Left lung (tissue), 10 donors: ENCODE data around the gene PTPRM. TPM values are rescaled to one million over a fixed set of nuclear protein-coding genes. Genes with fewer than 3 reads are reported as not detected.

Experiments used
- ATAC-seq: fragments of 200-7000 bp; cut with Tn5 transposase; one replicate; pipeline ENCODE4 v1.9.1; 2020; ENCODE audit warnings: moderate library complexity
- DNase-seq, 4 donors: peaks; one replicate each; pipeline ENCODE4 v3.0.0-alpha.2; 2013 to 2020
- H3K27ac ChIP-seq, 2 donors: fragments of 200-600 bp; sonication (generic) in 1 of 2; one replicate each; pipeline versions ENCODE4 v1.5.0 to v1.8.0; 2020 to 2021
- H3K27me3 ChIP-seq, 2 donors: fragments of 200-600 bp; sonication (generic) in 1 of 2; one replicate each; pipeline versions ENCODE4 v1.5.0 to v1.8.0; 2020 to 2021
- H3K36me3 ChIP-seq, 2 donors: fragments of 200-600 bp; sonication (generic) in 1 of 2; one replicate each; pipeline versions ENCODE4 v1.5.0 to v1.8.0; 2020 to 2021
- H3K4me1 ChIP-seq, 2 donors: fragments of 200-600 bp; one replicate each; pipeline ENCODE4 v1.8.0; 2021
- H3K4me3 ChIP-seq, 2 donors: fragments of 200-600 bp; sonication (generic) in 1 of 2; one replicate each; pipeline versions ENCODE4 v1.5.0 to v1.8.0; 2020 to 2021; ENCODE audit warnings: mild to moderate bottlenecking in 1 of 2
- H3K9me3 ChIP-seq, 2 donors: fragments of 200-600 bp; sonication (generic) in 1 of 2; one replicate each; pipeline versions ENCODE4 v1.5.0 to v1.8.0; 2020 to 2021
- intact Hi-C, 2 donors: fragments of 100-400 bp; cut with DNase I; formaldehyde crosslinking; loops; one replicate each; pipeline versions ENCODE4 v1.11.2 to v1.14.2; 2022
- polyA plus RNA-seq, 6 donors: library from polyadenylated mRNA; unstranded; fragments of 120-200 nt; gene quantifications; one replicate each; pipeline ENCODE4 v1.2.1, GENCODE V29; 2013; ENCODE audit not compliant: insufficient read length in 6 of 6
- total RNA-seq, 2 donors: library from RNA; stranded (reverse); fragmentation: NEBNext Ultra II Directional; extraction: Animal tissue kit (Norgen Biotek cat#: 25700); gene quantifications; one replicate each; pipeline ENCODE4 v1.2.1, GENCODE V29; 2021
- TF ChIP-seq, protein P1 (sequence below), 2 donors: fragments of 200-600 bp; sonication (generic) in 1 of 2; IDR thresholded peaks; one replicate each; pipeline versions ENCODE4 v1.5.0 to v1.8.0; 2021; ENCODE audit warnings: antibody characterized with exemption in 2 of 2
- donor health status: DM: no; HTN: yes; CAD: no.
- donor health status: DM: no; HTN: no; CAD: no.

Gene PTPRM
- total and polyA plus RNA-seq, 8 donors: 76.4 to 99.6 (median 90.1) TPM

DNA sequence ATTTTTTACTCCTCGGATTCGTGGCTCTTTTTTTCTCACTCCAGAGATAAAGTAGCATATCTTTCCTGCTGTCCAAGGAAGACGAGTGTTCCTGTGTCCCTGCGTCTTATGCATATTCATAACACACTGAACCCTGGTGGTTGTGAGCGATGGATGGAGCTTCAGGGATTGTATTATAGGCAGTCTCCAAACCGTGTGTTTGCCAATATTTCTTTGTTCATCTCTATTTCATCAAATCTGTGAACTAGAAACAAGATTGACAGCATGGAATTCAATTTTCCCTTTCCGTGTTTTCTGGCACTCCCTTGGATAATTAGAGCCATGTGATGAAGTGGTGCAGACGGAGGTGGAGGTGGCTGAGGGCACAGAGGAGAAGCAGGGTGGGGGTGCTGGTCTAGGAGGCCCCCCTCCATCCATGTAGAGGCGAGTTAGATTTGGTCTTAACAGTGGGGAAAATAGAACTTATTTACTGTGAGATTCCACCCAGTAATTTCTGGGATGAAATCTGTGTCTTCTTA is 240.9 kb downstream of the PTPRM start:
- intact Hi-C loops: no loop called here
- no peak for ATAC-seq
- Histone ChIP-seq H3K4me1 (no peaks in the 10 kb centered on the region), H3K27me3 (no peaks in the 10 kb centered on the region), H3K4me3 (no peak overlapping the region), H3K36me3 (no peaks in the 10 kb centered on the region), H3K27ac (no peak overlapping the region), H3K9me3 (no peaks in the 10 kb centered on the region)
- no peak for DNase-seq
- TF ChIP-seq, protein P1, sequence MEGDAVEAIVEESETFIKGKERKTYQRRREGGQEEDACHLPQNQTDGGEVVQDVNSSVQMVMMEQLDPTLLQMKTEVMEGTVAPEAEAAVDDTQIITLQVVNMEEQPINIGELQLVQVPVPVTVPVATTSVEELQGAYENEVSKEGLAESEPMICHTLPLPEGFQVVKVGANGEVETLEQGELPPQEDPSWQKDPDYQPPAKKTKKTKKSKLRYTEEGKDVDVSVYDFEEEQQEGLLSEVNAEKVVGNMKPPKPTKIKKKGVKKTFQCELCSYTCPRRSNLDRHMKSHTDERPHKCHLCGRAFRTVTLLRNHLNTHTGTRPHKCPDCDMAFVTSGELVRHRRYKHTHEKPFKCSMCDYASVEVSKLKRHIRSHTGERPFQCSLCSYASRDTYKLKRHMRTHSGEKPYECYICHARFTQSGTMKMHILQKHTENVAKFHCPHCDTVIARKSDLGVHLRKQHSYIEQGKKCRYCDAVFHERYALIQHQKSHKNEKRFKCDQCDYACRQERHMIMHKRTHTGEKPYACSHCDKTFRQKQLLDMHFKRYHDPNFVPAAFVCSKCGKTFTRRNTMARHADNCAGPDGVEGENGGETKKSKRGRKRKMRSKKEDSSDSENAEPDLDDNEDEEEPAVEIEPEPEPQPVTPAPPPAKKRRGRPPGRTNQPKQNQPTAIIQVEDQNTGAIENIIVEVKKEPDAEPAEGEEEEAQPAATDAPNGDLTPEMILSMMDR (IDR thresholded peaks at IDR 0.05): no peak

DNA sequence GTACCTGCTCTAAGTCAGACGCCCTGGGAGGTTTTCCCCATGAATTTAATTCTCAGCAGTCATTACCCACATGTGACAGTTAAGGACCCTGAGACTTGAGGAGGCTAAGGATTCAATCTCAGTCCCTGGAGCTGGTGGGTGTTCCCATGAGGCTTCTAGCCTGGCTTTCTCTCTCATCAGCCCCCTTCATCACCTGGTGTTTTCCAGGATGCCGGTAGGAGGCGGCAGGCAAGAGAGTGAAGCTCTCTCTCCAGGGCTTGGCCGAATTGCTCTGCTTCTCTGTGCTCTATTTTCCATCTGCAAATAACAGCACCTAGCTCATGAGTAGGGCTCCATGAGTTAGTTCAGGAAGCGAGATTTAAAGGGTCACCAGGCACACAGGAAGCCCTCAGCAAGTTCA is 241.9 kb downstream of the PTPRM start:
- no peak for ATAC-seq

DNA sequence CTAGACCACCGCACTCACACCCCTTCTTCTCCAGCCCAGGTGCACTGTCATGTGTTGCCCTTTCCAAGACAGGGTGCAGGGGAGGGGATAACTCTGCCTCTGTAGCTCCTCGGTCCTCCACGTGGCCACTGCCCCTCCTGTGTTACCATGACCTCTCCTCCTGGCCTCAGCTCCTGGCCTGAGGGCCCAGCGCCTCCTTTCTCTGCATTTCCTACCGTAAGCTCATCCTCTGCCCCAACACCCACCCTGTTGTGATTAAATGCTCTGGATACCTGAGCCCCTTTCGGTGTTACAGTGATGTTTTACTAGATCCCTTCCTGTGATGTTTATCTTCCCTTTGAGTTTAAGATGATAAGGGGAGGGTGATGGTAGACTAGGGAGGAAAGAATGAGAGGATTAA is 242.3 kb downstream of the PTPRM start:
- H3K9me3 ChIP-seq: peaks cover 0 to 6% of the 10 kb centered on the region in 2 donors
- no peaks in the 10 kb centered on the region for H3K27me3 ChIP-seq
- DNase-seq: no peak
- TF ChIP-seq, protein P1 (IDR thresholded peaks at IDR 0.05): no peak
- no peak overlapping the region for H3K4me3 ChIP-seq
- intact Hi-C loops: no loop called here
- ATAC-seq: no peak
- H3K27ac ChIP-seq: no peak overlapping the region
- H3K4me1 ChIP-seq: no peaks in the 10 kb centered on the region
- no peaks in the 10 kb centered on the region for H3K36me3 ChIP-seq

More for the DNA sequence above, 241.9 kb downstream of the PTPRM start:
- intact Hi-C loops: no loop called here
- Histone ChIP-seq H3K4me1 (no peaks in the 10 kb centered on the region), H3K27me3 (no peaks in the 10 kb centered on the region), H3K36me3 (no peaks in the 10 kb centered on the region), H3K27ac (no peak overlapping the region), H3K4me3 (no peak overlapping the region), H3K9me3 (peaks cover 0 to 2% of the 10 kb centered on the region in 2 donors)
- TF ChIP-seq, protein P1 (IDR thresholded peaks at IDR 0.05): no peak
- no peak for DNase-seq

DNA sequence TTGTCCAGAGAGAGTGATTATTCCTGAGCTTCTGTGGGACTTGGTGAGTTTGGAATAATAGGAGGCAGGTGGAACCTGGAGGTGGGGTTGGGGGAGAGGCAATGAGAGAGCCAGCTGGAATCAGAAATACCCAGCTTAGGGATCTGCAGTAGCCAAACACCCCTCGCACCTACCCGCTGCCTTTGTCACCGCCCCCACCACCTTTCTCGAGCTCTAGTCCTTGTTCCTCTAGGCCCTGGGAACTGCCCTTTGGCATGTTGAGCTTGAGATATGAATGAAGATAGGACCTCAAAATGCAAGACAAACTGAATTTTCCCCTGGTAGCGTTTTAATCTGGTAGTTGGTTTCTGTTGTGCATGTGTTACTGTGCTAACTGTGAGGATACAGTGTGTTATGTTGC is 242.9 kb downstream of the PTPRM start:
- Histone ChIP-seq H3K27me3 (no peaks in the 10 kb centered on the region), H3K4me1 (no peaks in the 10 kb centered on the region), H3K4me3 (no peak overlapping the region), H3K27ac (no peak overlapping the region), H3K36me3 (no peaks in the 10 kb centered on the region), H3K9me3 (peaks cover 0 to 12% of the 10 kb centered on the region in 2 donors)
- no peak for ATAC-seq
- no peak for DNase-seq
- TF ChIP-seq, protein P1 (IDR thresholded peaks at IDR 0.05): no peak
- intact Hi-C loops: no loop called here

DNA sequence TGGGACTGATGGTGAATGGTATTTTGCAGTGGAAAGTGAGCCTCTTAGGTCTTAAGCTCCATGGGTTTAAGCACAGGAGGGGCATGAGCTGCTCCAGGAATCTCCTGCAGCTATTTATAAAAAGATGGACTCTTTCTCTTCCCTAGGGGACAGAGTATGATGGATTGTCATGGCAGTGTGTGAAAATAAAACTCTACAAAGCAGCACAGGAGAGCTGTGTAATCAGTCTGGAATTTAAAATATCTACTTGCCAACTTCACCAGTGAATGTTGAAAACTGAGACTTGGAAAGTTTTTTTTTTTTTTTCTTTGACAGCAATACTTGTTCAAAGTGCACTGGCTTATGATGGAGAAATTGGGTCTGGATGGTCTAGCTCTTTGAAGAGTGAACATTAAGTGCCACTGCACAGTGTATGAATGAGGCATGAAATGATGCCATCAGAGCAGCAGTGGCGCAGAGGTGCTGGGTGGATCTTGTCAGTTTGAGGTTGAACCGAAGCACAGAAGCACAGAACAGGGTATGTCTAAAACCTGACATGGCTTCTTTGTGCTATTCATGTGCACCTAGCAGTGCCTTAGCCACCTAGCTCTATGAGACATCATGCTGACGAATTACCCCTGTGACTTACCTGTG is 245.4 kb downstream of the PTPRM start:
- TF ChIP-seq, protein P1 (IDR thresholded peaks at IDR 0.05): no peak
- Histone ChIP-seq H3K4me3 (no peak overlapping the region), H3K27ac (no peak overlapping the region)

More for the DNA sequence above, 245.4 kb downstream of the PTPRM start:
- Histone ChIP-seq H3K27me3 (no peaks in the 10 kb centered on the region), H3K4me1 (no peaks in the 10 kb centered on the region), H3K9me3 (peaks cover 0 to 18% of the 10 kb centered on the region in 2 donors), H3K36me3 (no peaks in the 10 kb centered on the region)
- intact Hi-C loops: no loop called here
- peak; percentile 93 for ATAC-seq
- no peak for DNase-seq
